CD1c-positive myeloid dendritic cell (primary cell): ENCODE results near the gene C14orf119.

ENCODE experiments used
- DNase-seq: peaks from one replicate; pipeline ENCODE4 v3.0.0-alpha.2; 2016; ENCODE audit errors: extremely low spot score

Gene C14orf119

DNA sequence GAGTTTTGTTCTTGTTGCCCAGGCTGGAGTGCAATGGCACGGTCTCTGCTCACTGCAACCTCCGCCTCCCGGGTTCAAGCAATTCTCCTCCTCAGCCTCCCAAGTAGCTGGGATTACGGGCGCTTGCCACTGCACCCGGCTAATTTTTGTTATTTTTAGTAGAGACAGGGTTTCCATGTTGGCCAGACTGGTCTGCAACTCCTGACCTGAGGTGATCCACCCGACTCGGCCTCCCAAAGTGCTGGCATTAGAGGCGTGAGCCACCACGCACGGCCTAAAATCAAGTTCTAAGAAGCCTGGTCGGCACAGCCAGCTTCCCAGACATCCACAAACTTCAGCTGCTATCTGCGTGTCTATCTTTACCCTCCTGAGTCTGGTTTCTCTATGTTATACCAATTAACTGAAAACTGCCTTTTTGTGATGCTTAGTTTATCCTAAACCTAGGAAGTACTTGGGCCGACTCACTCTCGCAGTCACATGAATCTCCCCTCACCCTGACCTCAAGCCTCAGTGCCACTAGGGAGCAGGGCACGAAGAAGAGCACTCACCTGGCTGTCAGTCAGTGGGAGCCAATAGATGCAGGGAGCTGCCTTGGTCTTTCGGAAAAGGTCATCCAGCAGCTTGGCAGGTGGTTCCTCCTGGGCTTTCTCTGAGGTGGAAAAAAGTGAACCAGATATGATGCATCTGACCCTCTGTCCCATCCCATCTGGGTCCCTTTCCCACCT is 34.6 kb upstream of the C14orf119 start:
- no peak for DNase-seq

DNA sequence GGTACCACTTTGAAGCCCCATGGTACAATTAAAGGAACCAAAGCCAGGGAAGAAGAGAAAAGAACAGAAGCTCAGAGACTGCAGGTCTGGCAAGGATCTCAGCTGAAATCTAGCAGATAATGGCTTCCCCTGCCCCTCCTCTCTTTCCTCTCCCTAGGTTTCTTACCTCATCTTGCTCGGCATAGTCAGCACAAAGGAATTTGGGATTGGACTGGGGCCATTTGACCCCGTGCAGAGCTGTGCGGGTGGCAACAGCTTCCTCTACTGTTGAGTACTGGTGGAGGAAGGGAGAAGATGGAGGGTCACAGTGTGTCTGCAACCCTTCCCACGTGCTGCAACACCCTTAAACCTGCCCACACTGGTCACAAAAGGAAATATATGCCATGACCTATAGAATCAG is 33.3 kb upstream of the C14orf119 start:
- DNase-seq, result no peak

DNA sequence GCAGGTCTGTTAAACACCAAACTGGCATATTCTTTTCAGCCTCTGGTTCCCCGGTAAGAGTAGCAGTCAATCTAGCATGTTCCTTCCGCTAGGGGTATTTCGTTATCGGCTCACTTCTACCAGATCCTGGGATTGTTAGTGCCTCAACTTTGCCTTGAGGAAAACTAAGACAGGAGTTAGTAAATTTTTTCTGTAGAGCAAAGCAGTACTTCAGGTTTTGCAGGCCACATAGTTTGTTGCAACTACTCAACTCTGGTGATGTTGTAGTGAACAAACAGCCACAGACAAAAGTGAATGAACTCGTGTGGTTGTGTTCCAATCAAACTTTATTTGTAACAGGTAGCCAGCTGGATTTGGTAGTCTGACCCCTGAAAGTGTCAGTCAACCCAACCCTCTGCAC is 31.7 kb upstream of the C14orf119 start:
- DNase-seq, result no peak

DNA sequence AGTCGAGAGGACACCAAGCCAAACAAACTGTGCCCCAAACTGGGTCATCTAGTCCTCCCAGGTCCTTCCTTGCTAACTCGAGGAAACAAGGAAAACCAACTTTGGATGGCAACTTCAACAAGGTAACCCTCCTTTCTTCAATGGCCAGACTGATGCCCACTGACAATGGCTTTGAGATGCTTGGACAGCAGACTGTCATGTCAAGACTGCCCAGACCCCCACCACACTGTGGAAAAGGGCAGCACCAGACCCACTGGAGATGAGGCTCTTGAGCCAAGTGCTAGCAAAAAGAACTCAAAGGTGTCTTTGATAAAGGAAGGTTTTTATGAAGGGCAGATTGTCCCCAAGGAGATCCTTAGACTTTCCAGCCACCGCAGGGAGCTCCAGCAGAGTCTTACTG is 28.9 kb upstream of the C14orf119 start:
- DNase-seq, result no peak

DNA sequence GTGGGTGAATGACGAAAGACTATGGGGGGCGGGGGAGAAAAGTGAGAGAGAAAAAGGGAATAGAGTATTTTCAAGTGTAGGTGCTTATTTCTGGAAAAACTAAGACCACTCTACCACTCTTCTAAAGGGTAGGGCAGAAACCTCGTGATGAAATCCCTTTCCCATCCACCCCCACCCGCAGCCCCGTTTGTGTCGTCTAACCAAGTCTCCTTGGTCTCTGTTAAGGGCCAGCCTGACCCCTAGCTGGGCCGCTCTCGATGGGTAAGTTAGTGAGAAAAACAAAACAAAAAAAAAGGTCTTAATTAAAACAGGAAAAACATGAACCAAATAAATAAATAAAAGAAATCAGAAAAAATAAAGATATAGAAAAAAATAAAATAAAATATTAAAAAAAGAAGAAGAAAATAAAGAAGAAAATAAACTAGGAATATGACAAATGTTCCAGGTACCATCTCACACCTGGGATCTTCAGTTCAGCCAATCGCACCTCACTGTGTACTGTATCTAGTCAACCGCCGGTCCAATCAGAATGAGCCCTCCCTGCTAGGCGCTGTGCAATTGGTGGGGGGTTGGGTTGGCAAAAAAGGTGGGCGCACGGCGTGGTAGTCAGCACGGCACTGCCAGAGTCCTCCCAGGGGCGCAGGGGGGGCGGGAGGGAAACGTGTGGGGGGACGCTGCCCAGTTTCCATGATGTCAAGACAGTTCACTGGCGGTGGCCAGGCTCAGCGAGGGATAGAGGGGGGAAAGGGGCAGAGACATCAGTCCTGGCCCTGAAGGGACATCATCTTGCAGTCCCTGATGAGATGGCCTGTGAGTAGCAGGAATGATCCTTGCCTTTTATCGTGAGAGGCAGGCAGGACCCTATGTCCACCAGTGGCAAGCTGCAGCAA is 28.2 kb upstream of the C14orf119 start:
- no peak for DNase-seq

DNA sequence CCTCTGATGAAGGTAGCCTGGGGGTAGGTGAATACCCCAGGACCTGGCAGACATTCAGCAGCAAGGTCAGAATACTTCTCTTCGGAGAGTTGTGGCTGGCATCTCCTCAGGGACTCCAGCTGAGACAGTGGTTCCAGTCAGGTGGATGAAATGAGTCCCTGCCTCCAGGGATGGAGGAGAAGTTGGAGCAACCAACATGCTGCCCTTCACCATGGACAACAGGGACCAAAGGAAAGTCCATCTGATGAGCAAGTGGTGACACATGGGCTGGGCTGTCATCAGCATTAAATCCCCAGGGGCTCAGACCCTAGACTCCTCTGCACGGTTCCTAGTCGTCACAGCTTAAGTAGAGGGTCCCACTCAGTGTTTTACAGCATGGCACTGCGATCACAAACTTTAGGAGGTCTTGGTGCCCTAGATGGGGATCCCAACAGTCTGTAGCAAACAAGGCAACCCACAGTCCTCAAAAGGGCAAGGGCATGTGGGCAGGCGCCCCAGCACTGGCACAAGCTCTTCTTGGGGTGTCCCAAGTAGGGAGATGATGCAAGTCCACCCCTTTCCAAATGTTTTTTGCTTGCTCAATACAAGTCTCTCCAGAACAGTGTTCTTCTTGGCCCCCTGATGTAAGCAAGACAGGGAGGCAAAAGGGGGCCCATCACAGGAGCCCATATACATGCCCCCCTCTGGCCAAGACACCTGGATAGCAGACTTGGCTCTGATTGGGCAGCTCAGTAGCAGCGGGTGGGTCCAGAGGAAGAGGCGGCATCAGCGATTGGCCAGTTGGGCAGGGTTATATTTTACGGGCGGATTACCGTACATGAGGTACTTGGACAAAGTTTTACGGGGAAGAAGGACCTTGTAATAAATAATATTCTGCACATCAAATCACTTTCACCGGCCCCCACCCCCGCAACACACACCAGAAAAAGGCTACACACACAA is 27.2 kb upstream of the C14orf119 start:
- DNase-seq, result no peak

DNA sequence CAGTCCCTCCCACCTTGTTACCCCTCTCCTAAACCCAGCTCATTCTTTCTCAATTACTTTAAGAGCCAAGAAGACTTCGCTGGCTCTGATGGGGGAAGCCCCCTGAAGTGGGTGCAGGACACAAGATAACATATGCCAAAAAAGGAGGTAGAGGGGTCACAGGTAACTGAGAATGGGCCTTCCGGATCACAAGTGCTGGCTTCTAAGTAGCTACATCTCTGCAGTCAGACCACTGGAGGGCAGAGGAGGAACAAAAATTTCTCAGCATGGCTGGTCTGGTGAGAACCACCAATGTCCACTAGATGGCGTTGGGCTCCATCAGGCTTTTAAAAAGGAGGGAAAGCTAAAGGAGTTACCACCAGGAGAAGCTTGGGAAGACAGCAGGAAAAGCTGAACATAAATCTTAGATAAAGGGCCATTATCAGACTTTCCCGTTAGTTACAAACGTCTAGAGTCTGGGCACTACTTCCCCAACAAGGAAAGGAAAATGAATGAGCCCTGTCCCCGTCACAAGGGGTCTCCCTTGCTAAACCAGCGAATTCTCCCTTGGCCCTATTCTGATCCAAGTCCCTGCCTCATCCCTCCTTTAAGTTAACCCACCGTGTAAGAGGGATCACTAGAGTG is 26.4 kb upstream of the C14orf119 start:
- peak; percentile 90 for DNase-seq

DNA sequence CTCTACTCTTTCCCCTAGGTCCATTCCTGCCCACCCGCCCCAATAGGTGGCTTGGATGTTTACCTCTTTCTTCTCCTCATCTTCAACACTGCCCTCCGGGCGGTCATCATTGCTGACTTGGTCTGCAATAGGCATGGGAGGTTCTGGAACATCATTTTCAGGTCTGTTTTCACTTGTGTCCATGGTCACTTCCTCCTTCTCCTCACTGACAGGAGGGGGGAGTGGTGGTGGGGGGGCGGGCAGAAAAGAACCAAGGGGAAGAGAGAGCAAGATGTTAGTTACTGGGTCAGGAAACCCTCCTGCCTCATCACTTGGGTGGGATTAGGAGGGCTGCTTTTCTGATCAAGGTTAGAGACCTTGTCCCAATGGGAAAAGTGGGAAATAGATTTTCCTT is 25.9 kb upstream of the C14orf119 start:
- peak; percentile 58 for DNase-seq

DNA sequence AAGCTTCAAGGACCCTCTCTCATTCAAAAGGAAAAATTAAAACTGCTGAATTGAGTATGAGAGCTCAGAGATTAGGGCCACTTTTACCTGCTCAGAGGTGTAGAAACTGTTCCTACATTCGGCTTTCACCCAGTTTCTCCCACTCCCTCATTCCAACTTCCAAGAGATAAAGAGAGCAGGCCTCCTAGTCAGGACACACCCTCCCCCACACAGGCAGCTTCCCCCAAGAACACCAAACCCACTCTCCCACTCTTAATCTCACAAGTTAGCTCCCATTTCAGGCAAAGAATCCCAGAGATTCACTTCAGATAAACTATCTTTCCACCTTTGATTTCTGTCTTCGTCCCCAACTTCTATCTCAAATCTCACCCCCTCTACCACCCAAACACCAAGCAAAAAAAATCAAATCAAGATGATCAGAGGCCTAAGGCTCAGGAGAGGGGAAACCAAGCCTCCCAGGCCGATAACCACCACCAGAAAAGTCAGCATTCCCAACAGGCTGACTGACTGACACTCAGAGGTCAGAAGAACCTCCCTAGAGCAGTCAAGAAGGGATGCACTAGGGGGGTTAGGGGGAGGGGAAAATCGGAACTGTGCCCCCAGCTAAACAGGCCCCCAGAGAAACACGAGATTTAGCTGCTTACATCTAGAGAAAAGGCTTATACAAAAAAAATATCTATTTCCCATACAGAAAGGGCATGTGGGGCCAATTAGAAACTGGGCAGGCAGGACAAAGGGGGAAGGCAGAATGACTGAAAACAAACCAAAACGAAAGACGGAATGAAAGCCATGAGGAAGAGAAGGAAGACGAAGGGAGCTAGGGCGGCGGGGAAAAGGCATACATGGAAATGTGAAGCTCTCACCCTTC is 24.8 kb upstream of the C14orf119 start:
- DNase-seq, result no peak

DNA sequence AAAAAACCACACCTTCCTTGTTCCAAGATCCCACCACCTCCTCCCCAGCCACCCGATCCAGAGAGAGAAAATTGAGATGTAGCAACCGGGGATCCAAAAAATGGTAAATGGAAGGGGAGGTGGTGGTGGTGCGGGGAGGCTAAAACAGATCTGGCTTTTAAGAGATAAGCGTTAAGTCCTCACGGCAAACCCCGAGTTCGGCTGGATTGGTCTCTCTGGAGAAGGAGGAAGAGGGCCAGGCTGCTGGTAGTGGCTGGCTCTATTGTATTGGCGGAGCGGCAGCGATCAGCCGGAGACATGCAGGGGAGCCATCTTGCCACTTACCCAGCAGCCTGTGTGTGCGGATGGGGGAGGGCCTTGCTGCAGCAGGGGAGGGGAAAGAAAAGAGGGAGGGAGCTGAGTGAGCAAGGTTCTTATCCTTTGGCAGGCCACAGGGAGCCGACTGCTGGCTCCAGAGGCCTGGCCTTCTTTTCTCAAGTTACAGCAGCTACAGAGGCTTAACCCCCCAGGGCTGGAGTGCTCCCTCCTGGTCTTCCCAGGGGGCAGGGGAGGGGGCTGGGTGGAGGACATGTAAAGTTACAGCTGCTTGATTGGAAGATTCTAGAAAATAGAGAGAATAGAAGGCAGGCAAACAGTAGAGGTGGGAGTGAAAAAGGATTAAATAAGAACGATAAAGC is 23.9 kb upstream of the C14orf119 start:
- peak; percentile 77 for DNase-seq

DNA sequence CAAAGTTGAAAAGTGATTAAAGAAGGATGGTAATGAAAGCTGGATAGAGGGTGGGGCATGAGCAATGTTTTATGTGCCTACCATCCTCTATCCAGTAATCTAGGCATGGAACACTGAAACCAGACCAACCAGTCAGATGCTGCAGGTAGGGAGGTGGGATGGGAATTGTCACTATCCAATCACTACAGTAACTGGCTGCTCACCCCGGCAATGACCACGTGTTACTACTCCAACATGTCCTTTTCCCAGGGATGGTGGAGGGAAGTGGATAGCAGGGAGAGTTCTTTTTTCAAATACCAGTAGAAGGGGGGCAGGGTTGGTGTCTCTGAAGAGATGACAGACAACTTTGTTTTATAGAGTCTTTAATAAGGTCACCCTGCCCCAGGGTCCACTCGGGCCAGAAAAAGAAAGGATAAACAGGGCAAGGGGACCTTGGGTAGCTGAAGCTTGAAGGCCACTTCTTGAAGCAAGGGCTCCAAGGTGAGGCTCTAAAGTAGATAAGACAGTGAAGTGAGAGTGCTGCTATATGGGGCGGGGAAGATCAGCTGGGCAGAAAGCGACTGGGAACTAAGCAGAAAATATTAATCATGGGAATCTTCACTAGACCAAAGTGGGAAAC is 23.3 kb upstream of the C14orf119 start:
- no peak for DNase-seq

DNA sequence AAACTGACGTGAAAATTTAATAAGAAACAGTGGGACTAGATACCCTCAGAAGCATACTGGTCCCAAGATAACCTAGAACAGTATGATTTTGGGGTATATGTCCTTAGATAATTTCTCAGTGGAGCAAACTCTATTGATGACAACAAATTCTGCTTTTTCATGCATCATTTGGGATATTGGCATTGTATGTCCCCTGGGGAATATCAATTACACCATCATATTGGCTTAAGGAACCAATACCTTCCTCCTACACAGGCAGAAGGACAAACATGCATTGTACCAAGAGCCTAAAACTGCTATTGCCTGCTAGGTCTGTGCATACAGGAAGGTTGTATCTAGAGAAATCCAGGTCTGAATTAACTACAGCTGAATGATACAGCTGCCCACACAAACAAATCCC is 20.4 kb upstream of the C14orf119 start:
- DNase-seq, result no peak

DNA sequence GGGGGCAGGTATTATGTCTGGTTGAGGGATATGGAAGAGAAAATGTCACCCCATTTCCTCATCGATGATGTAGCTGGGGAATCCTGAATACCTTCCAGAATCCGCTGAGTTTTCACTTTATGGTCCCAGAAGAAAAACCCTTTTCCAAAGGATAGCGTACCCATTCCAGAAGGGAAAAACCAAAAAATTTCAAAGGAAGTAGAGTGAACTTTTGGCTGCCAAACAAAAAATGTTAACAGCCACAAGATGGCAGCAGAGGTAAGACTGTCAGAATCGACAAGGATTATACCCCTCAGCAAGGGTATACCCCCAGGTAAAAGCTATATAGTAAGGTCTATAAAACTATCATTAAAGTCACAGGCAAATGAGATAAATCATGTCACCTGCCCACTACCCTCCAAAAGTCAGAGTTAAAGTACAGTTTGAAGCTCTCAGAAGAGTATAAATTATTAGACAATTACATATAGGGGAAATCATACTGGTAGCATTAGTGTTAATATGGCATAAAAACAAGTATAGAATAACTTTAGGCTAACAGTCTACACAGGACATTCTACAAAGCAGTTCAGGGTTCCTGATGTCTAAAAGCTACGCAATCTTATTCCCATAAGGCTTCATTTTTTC is 18.4 kb upstream of the C14orf119 start:
- DNase-seq, result peak; percentile 58

DNA sequence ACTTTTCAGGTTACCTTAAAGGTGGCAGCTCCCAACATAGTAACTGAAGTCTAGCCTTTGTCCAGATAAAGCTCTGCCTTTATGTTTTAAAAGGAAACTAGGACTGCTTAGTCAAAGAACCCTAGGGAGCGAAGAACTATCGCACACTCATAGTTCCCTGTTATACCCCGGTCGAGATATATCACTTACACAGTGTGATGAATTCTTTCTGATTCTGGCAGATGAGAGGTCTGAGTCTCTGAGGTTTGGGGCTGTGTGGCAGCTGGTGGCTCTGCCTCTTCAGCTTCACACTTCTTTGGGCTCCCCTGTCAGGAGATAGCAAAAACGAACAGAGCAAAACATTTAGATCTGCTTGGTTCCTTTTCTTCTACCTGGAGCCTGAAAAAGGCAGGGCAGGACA is 17.3 kb upstream of the C14orf119 start:
- no peak for DNase-seq

DNA sequence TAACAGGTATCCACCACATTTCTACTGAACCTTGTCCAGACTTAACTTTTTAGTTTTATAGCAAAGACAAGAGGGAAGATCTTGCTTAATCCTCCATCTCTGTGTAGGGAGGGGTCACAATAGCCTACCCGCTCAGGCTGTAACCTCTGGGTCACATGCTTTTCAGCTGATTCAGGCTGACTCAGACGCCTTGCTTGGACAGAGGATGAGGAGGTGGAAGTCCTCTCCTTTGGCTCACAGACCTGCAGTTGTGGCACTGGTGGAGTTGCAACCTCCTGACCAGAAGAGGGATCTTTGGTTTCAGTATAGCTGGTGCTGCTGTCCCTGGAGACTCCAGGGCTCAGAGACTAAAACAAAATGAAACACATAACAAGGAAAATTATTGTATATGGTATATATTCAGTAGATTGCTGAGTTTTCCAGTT is 16.6 kb upstream of the C14orf119 start:
- DNase-seq, result peak; percentile 92

DNA sequence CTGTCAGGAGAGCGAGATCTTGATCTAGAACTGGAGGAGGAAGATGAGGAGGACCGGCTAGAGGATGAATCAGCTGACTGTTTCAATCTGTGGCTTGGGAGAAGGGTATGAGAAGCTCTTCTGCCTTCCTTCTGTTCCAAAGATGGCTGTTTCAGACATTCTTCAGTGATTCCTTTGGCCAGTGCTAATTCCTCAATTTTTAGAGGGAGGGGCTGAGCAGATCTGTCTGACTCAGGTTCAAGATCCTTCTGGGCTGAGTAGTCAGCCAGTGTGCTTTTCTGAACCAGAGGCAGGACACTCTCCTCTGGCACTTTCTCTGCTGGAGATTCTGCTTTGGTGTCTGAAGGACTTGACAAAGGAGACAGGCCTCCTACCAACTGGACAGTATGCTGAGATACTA is 15.6 kb upstream of the C14orf119 start:
- DNase-seq, result peak; percentile 58

DNA sequence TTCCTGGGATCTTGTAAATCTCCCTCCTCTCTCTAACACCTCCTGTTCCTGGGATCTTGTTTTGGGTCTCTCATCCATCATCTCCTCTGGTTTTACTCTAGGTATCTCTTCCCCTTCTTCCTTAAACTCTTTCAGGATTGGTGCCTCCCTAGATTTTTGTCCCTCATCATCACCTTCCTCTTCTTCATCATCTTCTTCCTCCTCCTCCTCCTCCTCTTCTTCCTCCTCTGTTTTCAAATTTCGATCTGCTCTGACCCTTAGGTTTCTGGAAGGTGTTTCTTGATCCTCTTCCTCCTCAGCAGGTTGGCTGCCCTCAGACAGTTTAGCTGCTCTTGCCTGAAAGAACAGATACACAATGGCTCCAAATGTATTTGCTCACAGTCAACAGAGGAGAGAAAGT is 14.8 kb upstream of the C14orf119 start:
- DNase-seq, result no peak

DNA sequence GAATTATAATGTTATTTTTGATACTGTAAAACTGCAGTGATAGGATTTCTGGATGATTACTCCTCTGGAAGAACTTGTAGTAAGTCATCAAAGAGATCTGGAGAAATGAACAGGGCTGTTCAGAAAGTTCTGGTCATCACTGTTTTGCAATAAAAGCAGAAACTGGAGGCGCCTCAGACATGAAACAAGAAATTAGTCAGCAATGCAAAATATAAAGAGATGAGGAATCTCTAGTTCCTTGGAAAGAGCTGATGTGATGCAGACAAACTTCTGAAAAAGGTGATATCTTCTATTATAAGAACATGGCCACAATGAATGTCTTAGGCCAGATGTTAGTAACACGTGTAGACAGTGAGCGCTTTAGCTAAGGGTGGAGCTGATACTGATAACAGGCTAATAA is 9.8 kb upstream of the C14orf119 start:
- peak; percentile 84 for DNase-seq

DNA sequence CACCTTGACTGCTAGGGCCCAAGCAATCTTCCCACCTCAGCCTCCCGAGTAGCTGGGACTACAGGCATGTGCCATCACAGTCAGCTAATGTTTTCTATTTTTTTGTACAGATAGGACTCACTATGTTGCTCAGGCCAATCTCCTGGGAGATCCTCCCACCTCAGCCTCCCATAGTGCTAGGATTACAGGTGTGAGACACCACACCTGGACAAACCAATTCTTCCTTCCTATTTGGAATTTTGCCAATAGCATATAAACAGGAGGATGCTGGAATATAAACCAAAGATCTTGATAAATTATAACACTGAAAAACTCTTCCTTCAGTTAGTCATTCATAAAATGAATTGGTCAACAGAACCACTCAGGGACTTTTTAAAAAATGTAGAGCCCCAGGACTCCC is 8.7 kb upstream of the C14orf119 start:
- DNase-seq, result no peak
